GM18499 (cell line): ENCODE results near the gene MCUR1.

Experiments
- ATAC-seq: cut with Tn5 transposase; IDR thresholded peaks from one replicate; pipeline ENCODE4 v1.9.1; 2021; ENCODE audit warnings: moderate number of reproducible peaks; ENCODE audit not compliant: insufficient read depth, unreplicated experiment

The MCUR1 gene

DNA sequence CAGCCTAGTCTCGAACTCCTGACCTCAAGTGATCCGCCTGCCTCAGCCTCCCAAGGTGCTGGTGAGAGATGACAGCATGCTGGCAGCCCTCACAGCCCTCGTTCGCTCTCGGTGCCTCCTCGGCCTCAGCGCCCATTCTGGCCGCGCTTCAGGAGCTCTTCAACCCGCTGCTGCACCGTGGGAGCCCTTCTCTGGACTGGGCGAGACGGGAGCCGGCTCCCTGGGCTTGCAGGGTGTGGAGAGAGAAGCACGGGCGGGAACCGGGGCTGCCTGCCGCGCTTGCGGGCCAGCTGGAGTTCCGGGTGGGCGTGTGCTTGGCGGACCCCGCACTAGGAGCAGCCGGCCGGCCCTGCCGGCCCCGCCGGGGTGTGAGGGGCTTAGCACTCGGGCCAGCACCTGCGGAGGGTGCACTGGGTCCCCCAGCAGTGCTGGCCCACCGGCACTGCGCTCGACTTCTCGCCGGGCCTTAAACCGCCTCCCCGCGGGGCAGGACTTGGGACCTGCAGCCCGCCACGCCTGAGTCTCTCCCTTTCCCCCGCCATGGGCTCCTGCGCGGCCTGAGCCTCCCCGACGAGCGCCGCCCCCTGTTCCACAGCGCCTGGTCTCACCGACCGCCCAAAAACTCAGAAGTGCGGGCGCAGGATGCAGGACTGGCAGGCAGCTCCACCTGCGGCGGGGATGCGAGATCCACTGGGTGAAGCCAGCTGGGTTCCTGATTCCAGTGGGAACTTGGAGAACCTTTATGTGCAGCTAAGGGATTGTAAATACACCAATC lies 71.2 kb downstream of the MCUR1 start:
- no peak for ATAC-seq

DNA sequence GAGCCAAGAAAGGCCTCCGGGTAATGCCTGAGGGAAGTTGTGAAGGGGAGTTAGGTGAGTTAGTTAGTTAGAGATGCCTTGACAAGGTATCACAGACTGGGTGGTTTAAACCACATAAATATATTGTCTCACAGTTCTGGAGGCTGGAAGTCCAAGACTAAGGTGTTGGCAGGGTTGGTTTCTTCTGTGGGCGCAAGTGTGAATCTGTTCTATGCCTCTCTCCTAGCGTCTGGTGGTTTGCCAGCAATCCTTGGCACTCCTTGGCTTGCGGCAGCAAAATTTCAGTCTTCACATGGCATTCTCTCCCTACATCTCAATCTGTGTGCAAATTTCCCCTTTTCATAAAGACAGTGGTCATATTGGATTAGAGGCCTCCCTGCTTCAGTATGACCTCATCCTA lies 73.0 kb downstream of the MCUR1 start:
- no peak for ATAC-seq
